NCI-H446 treated with DMSO at 0.1 percent for 48 hours (cell line): ENCODE results near the gene RASA1.

Source experiments
- DNase-seq: peaks from one replicate; lab custom pipeline; 2025; lab: John Stamatoyannopoulos, UW

The RASA1 gene

GRCh38 chr5:87403899-87404298 lies 136.2 kb downstream of the RASA1 start:
- no peak for DNase-seq

DNA sequence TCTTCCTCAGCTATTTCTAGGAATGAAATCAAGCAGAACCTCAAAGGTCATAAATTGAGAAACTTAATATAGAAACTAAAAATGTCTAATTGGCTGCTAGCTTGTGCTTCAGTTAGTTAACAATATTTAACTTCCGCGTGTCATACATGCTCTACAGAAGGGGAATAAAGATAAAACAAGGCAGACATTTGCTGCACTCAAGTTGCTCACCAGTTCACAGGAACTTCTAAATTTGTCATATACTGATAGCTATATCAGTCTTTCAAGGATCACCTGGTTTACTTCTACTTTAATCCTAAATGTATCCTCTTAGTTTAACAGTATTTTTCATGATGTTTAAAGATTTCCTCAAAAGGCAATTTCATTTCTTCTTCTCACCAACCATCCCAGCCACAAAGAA lies 136.7 kb downstream of the RASA1 start:
- DNase-seq, result no peak

- DNase-seq, result no peak
Observed at GRCh38 chr5:87405472-87406155, 137.9 kb downstream of the RASA1 start.

DNA sequence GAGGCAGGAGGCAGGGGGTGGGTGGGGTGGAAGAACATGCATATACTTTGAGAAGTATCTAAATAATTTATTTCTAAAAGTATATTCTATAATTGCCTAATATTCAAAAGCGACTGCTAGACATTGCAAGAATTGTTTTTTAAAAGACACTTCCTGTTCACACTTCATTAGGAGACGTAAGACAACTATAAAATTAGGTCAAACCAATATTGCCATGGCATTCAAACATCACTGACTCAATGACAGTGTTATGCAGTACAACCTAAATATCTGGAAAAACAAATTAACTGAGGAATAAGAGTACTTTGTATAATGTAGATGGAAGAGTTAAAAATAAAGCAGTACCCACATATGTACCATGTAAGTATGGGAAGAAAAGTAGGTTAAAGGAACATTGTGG lies 140.5 kb downstream of the RASA1 start:
- DNase-seq, result no peak

- DNase-seq, result no peak
Observed at GRCh38 chr5:87410931-87411330, 143.2 kb downstream of the RASA1 start.

- DNase-seq, result no peak
Observed at GRCh38 chr5:87411586-87411972, 143.9 kb downstream of the RASA1 start.

DNA sequence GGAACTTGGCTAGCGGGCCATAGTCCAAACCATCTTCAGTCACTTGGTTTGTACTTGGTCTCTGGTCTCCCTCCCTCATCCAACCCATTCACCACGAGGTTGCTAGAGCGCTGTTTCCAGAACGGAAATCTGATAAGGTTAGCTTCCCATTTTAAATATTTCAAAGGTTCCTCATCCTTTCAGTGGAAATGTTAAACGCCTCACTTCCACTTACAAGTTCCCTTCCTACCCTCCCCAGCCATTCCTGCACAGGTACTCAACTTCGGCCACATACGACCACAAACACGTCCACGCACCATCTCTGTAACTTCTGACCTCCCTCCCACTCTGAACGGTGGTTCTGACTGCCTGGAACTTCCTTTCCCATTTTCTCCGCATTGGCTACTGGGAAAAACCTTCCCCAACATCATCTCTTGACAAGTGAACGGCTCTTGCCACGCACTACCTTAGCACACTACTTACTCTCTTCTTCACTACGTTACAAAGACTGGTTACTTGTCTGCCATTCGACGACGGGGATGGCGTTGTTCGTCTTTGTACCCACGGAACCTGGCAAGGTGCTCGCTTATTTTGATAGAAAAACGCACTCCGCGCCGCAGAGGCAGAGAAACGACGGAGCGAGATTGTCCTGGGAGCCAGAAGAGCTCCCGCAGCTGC lies 144.4 kb downstream of the RASA1 start:
- DNase-seq, result no peak

- peak; percentile 95 for DNase-seq
Observed at GRCh38 chr5:87412630-87413342, 145.1 kb downstream of the RASA1 start, which contains the start of gene CCNH. CCNH (minus strand) TSS chr5:87412930; CDS start chr5:87412794, 136 bp downstream.

DNA sequence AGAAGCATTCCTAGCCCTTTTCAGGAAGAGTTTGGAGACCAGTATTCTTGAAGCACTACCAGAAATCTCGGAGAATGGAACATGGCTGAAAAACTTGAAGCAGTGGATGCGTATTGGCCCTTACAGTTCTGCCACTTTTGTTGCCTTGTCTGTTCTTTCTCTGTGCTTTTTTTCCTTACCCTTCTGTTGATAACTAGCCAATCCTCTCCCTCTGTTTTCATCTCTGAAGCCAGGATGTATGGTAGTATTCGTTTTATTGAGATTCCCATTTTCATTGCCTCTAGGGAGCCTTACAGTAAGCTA lies 145.6 kb downstream of the RASA1 start:
- no peak for DNase-seq

DNA sequence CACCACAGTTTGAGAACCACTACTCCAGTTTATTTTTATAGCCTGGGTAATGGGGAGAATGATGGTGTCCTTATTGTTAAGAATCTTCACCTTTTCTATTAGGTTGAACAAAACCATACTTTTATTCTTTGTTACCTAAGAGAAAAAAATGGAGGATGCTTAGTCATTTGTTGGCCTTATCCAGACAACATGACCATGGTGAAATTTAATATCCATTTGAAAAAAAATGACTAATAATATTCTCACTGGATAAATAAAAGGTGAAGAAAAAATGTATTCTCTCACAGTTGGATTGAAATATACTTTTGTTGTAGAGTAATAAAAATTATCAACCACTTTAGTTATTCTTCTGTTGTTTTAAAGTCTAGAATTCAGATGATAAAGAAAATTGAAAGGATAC lies 150.8 kb downstream of the RASA1 start:
- no peak for DNase-seq

DNA sequence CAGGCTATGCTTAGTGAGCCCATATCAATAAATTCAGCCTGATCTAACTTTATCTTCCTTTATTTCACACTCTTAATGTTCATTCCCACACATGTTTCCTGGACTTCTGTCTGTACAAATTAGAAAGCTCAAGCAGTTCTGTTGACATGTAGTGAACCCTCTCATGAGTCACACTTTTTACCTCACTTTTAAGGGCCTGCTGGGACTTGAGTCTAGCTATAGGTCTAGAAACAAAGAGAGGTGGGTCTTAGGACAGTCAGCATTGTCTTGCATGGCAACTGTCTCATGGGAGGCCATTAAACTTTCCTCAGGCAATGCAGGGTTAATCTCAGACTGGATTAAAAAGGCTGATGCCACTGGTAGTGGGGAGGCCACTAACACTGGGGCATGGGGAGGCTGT lies 153.6 kb downstream of the RASA1 start:
- no peak for DNase-seq

DNA sequence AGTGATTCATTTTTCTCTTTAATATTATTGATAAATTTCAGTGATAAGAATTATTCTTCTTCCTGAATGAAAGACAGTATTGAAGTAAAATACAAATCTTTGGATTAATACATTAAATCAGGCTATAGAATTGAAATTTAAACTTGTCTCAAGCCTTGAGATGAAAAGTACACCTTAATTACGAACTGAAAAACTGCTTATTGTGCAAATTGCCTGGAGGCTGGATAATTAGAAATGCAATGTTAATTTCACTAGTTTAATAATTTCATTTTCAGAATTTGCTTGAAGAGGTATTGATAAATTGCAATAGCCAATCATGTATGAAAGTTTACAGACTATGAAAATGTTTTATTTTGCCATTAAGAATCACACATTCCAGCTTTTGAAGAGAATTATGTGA lies 156.1 kb downstream of the RASA1 start:
- DNase-seq, result no peak

GRCh38 chr5:87430863-87431457 lies 163.3 kb downstream of the RASA1 start:
- DNase-seq, result no peak

GRCh38 chr5:87432460-87432859 lies 164.8 kb downstream of the RASA1 start:
- DNase-seq, result no peak

DNA sequence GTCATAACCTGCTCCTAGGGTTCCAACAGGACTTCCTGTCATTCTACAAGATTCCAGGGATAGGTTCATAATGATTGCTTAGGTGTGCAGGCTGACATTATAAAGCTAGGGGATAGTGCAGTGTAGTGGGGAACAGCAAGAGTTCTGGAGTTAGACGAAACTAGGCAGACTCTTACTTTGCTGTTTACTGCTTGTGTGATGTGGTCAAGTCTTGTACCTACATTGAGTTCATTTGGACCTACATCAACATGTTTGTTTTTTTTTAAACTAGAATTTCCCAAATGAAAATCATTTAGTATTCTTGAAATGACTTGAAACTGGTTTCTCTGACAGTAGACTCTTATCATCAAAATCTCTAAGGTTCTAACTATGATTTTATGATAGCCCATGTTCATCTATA lies 166.3 kb downstream of the RASA1 start:
- no peak for DNase-seq

DNA sequence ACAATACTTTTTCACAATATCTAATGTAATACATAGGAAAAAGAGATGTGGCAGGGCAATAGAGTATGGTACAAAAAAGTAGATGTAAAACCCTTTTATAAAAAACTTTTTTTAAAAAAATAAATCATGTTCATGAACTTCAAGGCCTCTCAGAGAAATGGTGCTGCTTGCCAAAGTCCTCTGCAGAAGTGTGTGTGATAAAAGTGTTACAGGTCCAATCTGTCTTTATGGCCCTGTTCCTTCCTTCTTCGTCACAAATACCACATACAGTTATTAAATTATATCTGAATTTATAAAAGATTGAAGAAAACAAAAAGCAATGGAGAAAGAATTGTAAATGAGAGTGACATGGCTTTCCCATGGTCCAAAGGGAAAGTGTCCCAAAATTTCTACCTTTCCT lies 166.8 kb downstream of the RASA1 start:
- no peak for DNase-seq

- DNase-seq, result no peak
Observed at GRCh38 chr5:87435144-87435694, 167.5 kb downstream of the RASA1 start.

- DNase-seq, result no peak
Observed at GRCh38 chr5:87437724-87438123, 170.0 kb downstream of the RASA1 start.

DNA sequence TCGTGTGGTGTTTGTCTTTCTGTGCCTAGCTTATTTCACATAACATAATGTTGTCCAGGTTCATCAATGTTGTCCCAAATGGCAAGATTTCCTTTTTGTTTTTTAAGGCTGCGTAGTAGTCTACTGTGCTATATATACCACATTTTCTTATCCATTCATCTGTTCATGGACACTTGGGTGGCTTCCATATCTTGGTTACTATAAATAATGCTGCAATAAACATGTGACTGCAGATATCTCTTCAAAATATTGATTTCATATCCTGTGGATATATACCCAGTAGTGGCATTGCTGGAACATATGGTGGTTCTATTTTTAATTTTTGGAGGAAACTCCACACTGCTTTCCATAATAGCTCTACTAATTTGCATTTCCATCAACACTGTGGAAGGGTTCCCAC lies 170.5 kb downstream of the RASA1 start:
- no peak for DNase-seq
